OCI-LY3 (cell line): Measurements from ENCODE around the gene NXPH4.

Source experiments
- EZH2phosphoT487 ChIP-seq: fragments of 200-600 bp; shearing (Covaris generic); IDR thresholded peaks from 2 replicates; pipeline ENCODE4 v1.6.1; 2018; ENCODE audit warnings: antibody characterized with exemption, mixed run types, low read depth
- TF ChIP-seq, protein P1 (sequence below): fragments of 200-600, 300-600 bp; sonication (generic); IDR thresholded peaks from 2 replicates; pipeline ENCODE4 v1.5.1; 2014; ENCODE audit warnings: antibody characterized with exemption, low read length, low read depth

DNA sequence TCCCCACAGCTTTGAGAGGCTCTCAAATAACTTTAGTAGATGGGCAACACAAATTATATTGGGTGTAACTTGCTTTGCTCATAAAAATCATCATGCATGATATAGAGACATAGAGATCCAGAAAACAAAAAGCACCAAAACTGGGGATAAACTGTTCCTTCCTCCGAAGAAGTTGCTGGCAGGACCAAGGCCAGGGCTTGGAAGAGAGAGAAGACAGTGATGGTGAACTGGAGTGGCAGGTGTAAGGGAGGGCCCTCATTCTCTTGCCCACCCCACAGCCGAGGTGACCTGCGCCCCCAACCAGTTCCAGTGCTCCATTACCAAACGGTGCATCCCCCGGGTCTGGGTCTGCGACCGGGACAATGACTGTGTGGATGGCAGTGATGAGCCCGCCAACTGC, 15.4 kb upstream of the NXPH4 start:
- TF ChIP-seq, protein P1, sequence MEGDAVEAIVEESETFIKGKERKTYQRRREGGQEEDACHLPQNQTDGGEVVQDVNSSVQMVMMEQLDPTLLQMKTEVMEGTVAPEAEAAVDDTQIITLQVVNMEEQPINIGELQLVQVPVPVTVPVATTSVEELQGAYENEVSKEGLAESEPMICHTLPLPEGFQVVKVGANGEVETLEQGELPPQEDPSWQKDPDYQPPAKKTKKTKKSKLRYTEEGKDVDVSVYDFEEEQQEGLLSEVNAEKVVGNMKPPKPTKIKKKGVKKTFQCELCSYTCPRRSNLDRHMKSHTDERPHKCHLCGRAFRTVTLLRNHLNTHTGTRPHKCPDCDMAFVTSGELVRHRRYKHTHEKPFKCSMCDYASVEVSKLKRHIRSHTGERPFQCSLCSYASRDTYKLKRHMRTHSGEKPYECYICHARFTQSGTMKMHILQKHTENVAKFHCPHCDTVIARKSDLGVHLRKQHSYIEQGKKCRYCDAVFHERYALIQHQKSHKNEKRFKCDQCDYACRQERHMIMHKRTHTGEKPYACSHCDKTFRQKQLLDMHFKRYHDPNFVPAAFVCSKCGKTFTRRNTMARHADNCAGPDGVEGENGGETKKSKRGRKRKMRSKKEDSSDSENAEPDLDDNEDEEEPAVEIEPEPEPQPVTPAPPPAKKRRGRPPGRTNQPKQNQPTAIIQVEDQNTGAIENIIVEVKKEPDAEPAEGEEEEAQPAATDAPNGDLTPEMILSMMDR, result no peak
- TF ChIP-seq EZH2phosphoT487, result no peak
